ENCODE data around the gene FAM210B.
"Not testable (repeated sequence)": the region's sequence is repeated elsewhere in the genome, so short reads cannot be mapped to it uniquely, and the experiment has no call there.

The FAM210B gene

DNA sequence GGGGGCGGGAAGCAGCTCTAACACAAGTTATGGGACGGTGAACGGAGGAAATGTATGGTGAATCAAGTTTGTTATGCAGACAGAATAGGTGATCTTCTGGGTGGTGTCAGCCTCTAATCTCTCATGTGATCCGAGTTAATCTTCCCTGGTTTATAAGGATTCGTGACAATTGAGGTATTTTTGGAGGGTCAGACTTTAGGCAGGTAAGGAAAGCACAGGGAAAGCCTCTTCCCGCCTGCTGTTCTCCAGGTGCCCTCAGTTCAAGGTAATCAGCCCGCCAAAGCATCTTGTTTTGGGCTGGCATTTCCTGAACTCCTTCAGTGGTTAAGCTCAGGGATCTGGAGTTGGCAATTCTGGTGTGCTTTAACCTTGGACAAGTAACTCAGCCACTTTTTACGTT, 34.9 kb downstream of the FAM210B start:
- no peak for DNase-seq

DNA sequence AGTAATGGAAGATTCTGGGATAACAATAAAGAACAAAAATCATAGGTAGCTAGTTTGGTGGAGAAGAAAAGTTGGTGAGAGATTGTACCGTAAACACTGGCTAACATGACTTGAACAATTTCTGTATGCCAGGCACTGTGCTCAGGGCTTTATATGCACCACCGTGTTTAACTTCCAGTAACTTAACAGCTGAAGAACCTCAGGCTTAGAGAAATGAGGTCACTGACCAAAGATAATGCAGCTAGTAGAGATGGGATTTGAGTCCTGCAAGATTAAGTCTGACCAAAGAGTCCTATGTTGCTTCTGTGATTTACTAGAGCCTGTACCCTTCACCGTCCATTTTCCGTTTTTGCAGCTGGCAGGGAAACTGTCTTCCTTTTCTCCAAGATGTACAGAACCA, 36.4 kb downstream of the FAM210B start:
- DNase-seq = no peak

DNA sequence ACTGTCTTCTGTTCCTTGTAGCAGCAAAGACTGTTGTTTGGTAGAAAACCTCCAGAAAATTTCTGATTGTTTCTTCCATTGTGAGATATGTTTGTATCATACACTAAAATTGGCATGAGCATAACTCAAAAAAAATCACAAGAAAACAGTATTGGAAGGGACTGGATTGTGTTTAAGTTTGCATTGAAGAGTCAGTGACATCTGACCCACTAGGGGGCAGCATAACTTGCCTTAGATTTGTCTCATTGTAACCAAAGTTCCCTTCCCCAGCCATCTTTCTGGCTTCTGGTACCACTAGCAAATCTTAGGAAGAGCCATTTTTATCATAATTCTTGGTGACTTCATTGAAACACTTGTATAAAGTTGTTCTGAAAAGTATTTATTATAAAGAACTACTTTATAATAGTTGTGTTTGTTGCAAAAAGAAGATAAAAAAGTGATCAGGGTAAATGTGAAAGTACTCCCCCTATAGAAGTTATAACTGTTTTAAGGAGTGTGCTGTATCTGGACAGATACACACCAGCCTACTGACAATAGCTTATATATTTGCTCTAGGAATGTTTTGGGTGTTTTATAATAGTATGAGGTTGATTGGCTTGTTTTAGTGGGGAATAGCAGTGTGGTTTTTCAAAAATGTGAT, 41.3 kb downstream of the FAM210B start:
- DNase-seq = peak; percentile 30

- DNase-seq = no peak
These were observed 44.7 kb downstream of the FAM210B start for GRCh38 chr20:56403465-56403864.

DNA sequence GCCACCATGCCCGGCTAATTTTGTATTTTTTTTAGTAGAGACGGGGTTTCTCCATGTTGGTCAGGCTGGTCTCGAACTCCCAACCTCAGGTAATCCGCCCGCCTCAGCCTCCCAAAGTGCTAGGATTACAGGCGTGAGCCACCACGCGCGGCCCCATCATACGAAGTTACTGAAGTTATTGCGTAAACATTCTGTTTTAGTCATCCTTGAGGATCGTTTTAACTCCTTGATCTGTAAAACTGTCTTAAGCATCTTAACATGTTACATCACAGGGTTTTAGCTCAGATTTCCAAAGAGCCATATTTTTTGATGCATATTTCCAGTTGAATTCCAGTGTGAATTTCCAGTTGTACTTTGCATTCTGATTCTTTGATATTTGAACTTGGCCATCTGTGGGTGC, 46.6 kb downstream of the FAM210B start:
- DNase-seq = not testable (repeated sequence)

GRCh38 chr20:56406910-56407309, 48.1 kb downstream of the FAM210B start:
- DNase-seq = no peak

DNA sequence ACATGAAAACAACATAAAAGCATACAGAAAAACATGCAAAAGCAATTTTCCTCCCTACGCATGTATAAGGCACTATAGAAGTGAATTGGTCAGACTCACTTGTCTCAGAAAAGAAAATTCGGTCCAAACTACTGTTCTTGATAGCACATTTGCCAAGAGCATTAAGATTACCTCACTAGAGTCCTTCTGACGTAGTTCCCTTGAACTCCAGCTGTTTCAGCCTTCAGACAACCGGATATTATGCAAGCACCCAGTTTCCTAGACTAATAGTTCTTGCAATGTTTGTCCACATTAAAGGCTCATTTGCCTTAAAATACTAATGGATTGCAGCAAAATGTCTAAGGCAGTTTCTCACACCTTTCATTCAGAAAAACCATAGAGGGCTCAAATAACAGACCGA, 50.7 kb downstream of the FAM210B start:
- no peak for DNase-seq

GRCh38 chr20:56409956-56410355, 51.2 kb downstream of the FAM210B start:
- no peak for DNase-seq

- not testable (repeated sequence) for DNase-seq
These were observed 52.5 kb downstream of the FAM210B start for GRCh38 chr20:56411287-56411686.

- no peak for DNase-seq
These were observed 53.1 kb downstream of the FAM210B start, which contains the start of gene CASS4 for GRCh38 chr20:56411759-56412472. Gene CASS4, plus strand, starts transcription at chr20:56412260. Its CDS starts 199 bp downstream, at chr20:56412459.

- no peak for DNase-seq
These were observed 53.7 kb downstream of the FAM210B start for GRCh38 chr20:56412473-56412790.

- DNase-seq = no peak
These were observed 54.2 kb downstream of the FAM210B start for GRCh38 chr20:56412949-56413348.

GRCh38 chr20:56414842-56415765, 56.3 kb downstream of the FAM210B start:
- no peak for DNase-seq

DNA sequence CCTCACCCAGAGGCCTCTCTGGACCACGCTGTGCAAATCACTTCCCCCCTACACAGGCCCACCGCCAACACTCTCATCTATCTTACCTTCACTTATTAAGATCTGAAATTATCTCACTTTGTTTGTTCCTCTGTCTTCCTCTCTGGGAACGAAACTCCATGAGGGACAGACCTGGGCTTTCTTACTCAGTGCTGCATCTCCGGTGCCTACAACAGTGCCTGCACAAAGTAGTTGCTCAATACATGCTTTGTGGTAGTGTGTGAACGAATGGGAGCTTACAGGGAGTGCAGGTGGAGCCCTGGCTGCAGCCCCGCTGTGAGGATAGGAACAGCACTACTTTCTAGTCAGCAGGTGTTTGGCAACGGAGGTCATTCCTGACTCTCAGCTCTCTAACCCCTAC, 58.6 kb downstream of the FAM210B start:
- no peak for DNase-seq

GRCh38 chr20:56417911-56418310, 59.1 kb downstream of the FAM210B start:
- DNase-seq = no peak
